Osteocyte (in vitro differentiated cells): Measurements from ENCODE around the gene SIT1. TPM values are rescaled to one million over a fixed set of nuclear protein-coding genes. Genes with fewer than 3 reads are reported as not detected.

Experiments
- DNase-seq: peaks from one replicate; pipeline ENCODE4 v3.0.0; 2021; ENCODE audit warnings: mixed read lengths; ENCODE audit not compliant: unreplicated experiment; ENCODE audit errors: extremely low spot score
- H3K27ac Mint-ChIP-seq: one replicate; pipeline ENCODE4 v1.8.0; 2021; ENCODE audit warnings: mild to moderate bottlenecking, mixed read lengths; ENCODE audit not compliant: unreplicated experiment
- H3K27me3 Mint-ChIP-seq: one replicate; pipeline ENCODE4 v1.8.0; 2021; ENCODE audit warnings: mixed read lengths; ENCODE audit not compliant: unreplicated experiment
- H3K36me3 Mint-ChIP-seq: one replicate; pipeline ENCODE4 v1.8.0; 2021; ENCODE audit warnings: mixed read lengths; ENCODE audit not compliant: unreplicated experiment
- H3K4me1 Mint-ChIP-seq: one replicate; pipeline ENCODE4 v1.8.0; 2021; ENCODE audit warnings: mixed read lengths; ENCODE audit not compliant: unreplicated experiment
- H3K4me3 Mint-ChIP-seq: one replicate; pipeline ENCODE4 v1.8.0; 2021; ENCODE audit warnings: mild to moderate bottlenecking, moderate library complexity, mixed read lengths; ENCODE audit not compliant: unreplicated experiment
- H3K9me3 Mint-ChIP-seq: one replicate; pipeline ENCODE4 v1.8.0; 2021; ENCODE audit warnings: mixed read lengths; ENCODE audit not compliant: unreplicated experiment
- long read RNA-seq: library from polyadenylated mRNA; unstranded; transcript quantifications from one replicate; pipeline ENCODE4 v2.0.0, GENCODE V29; 2021
- total RNA-seq: library from RNA; stranded (reverse); gene quantifications from 2 replicates; pipeline ENCODE4 v1.2.1, GENCODE V29; 2021
- TF ChIP-seq, protein P1 (sequence below): fragments of 200-600 bp; sonication (generic); IDR thresholded peaks from 2 replicates; pipeline ENCODE4 v1.5.0; 2021; ENCODE audit warnings: antibody characterized with exemption, mild to moderate bottlenecking, moderate library complexity

Gene SIT1, protein sequence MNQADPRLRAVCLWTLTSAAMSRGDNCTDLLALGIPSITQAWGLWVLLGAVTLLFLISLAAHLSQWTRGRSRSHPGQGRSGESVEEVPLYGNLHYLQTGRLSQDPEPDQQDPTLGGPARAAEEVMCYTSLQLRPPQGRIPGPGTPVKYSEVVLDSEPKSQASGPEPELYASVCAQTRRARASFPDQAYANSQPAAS
- not detected in 2 replicates for total RNA-seq
- long read RNA-seq = 0 reads

DNA sequence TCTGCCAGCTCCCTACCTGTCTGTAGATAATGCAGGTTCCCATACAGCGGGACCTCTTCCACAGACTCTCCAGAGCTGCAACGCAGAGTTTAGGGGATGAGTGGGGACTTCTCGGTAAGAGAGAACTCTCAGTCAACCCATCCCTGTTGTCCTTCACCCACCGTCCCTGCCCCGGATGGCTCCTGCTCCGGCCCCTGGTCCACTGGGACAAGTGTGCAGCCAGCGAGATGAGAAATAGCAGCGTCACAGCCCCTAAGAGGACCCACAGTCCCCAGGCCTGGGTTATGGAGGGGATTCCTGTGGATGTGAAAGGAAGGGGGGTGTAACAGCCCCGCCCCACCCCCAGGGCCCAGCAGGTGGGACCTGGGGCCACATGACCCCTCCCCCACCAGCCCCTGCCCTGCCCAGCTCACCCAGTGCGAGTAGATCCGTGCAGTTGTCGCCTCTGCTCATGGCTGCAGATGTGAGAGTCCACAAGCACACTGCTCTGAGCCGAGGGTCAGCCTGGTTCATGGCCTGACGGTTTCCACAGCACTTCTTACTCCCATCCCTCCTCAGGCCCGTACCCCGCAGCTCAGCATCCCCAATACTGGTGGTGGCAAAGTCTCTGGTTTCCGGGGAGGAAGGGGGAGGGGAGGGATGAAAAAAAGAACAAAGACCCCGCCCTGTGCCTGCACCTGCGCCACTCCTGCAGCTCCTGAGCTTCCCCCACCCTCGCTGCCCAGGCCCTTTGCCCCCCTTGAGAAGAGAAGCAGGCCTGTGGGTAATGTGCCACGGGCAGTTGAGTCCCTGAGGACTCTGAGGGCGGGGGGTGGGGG lies at the start of gene SIT1:
Gene SIT1 (minus strand): TSS at position 591 of the 818 bp plus-strand sequence. CDS start 78 bp downstream, at position 513.
- H3K27me3 Mint-ChIP-seq = no peaks in the 10 kb centered on the region
- no peak for DNase-seq
- no peak within 1 kb of the TSS for H3K4me3 Mint-ChIP-seq
- no peaks in the 10 kb centered on the region for H3K9me3 Mint-ChIP-seq
- H3K27ac Mint-ChIP-seq = no peak within 1 kb of the TSS
- peaks cover 9% of the 10 kb centered on the region for H3K4me1 Mint-ChIP-seq
- TF ChIP-seq, protein P1, sequence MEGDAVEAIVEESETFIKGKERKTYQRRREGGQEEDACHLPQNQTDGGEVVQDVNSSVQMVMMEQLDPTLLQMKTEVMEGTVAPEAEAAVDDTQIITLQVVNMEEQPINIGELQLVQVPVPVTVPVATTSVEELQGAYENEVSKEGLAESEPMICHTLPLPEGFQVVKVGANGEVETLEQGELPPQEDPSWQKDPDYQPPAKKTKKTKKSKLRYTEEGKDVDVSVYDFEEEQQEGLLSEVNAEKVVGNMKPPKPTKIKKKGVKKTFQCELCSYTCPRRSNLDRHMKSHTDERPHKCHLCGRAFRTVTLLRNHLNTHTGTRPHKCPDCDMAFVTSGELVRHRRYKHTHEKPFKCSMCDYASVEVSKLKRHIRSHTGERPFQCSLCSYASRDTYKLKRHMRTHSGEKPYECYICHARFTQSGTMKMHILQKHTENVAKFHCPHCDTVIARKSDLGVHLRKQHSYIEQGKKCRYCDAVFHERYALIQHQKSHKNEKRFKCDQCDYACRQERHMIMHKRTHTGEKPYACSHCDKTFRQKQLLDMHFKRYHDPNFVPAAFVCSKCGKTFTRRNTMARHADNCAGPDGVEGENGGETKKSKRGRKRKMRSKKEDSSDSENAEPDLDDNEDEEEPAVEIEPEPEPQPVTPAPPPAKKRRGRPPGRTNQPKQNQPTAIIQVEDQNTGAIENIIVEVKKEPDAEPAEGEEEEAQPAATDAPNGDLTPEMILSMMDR = no peak
- H3K36me3 Mint-ChIP-seq = no peaks in the 10 kb centered on the region

DNA sequence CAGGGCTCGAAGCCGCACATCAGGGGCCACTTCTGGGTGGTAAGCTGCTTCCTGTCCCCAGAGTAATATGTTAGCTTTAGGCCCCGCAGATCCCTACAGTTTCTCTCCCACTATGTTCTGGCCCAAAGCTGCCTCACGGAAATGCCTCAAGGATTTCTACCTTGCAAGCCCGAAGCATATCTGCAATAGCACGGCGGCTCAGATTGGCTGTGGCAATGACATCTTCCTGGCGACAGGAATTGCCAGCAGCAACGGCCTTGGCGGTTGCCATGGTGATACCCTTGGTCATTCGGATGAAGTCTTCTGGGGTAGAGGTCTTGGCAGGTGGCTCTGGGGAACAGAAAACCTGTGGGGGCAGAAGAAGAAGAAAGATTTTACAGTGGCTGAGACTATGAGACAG lies 49.3 kb upstream of the SIT1 start:
- H3K9me3 Mint-ChIP-seq = no peaks in the 10 kb centered on the region
- H3K36me3 Mint-ChIP-seq = peaks cover 36% of the 10 kb centered on the region
- H3K27me3 Mint-ChIP-seq = no peaks in the 10 kb centered on the region
- H3K4me1 Mint-ChIP-seq = peaks cover 2% of the 10 kb centered on the region
- TF ChIP-seq, protein P1 = no peak
- no peak overlapping the region for H3K27ac Mint-ChIP-seq
- no peak overlapping the region for H3K4me3 Mint-ChIP-seq
- no peak for DNase-seq

DNA sequence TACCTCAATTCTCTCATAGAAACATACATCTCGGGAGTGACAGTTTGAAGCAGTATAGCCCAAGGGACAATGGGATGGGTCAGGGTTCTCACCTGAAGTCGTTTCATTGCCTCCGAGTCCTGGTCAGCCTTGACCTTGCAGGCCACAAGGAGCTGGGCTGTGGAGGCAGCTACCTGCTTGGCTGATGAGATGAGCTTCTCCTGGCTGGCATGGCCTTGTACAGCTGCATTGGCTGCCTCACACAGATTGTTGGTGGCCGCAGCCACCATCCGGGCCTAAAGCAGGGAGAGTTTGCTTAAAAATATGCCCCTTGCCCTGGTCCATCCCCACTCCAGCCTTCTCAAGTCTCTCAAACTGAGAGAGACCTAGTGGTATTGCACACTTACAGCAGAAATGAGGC lies 47.5 kb upstream of the SIT1 start:
- TF ChIP-seq, protein P1 = no peak
- Mint-ChIP-seq H3K36me3 (peaks cover 20% of the 10 kb centered on the region), H3K4me1 (peaks cover 2% of the 10 kb centered on the region), H3K9me3 (no peaks in the 10 kb centered on the region), H3K27me3 (no peaks in the 10 kb centered on the region), H3K27ac (no peak overlapping the region), H3K4me3 (no peak overlapping the region)
- no peak for DNase-seq

DNA sequence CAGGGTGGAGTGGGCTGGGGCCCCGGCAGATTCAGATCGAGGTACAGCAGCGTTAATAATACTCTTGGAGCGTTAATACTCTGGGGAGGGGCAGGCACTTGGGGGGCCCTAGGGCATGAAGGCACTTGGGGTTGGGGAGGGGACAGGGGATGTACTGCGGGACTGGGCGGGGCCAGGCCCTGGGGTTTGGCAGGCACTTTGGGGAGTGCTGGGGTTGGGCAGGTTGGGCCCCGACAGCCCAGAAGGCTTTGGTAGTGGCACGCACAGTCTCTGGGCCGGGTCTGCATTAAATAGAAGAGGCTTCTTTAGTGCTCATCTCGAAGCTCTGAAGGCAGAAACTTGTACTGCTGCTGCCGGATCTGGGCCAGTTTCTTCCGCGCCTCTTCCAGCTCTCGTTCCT lies 46.8 kb upstream of the SIT1 start:
- Mint-ChIP-seq H3K27me3 (no peaks in the 10 kb centered on the region), H3K36me3 (peaks cover 15% of the 10 kb centered on the region), H3K4me1 (peaks cover 2% of the 10 kb centered on the region), H3K4me3 (no peak overlapping the region), H3K27ac (peak overlapping the region; percentile 4), H3K9me3 (no peaks in the 10 kb centered on the region)
- no peak for DNase-seq
- TF ChIP-seq, protein P1 = no peak

DNA sequence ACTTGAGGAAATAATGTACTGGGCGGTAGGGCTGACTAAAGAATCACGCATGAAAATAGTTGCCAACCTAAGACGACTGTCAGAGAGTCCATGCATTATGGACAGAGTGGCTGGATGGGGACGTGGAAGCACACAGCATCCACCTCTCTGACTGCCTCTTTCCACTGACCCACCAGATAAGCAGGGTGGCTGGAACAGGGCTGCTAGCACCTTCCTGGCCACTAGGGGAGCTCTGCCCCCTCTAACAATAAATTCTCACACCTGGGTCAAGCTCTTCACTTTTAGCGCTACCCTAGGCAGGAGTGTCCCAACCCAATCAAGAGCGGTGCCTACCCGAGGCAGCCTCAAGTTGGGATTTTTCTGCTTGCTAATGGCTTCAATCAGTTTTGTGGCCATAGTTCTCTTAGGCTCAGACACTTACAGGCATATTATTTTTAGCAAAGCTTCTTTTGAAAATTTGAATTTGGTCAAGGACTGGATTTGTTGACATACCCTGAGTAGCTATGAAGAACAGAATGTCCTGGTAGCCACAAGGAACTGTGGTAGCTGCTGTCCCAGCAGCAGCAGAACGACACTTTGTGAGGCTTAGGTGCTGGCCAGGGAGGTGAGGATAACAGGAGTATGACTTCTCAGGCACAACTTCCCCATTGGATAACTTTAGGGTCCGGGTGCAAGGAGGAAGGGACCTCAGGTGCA lies 45.9 kb upstream of the SIT1 start:
- H3K9me3 Mint-ChIP-seq = no peaks in the 10 kb centered on the region
- peaks cover 15% of the 10 kb centered on the region for H3K36me3 Mint-ChIP-seq
- H3K4me1 Mint-ChIP-seq = peaks cover 5% of the 10 kb centered on the region
- DNase-seq = no peak
- H3K27me3 Mint-ChIP-seq = no peaks in the 10 kb centered on the region
- H3K27ac Mint-ChIP-seq = peak overlapping the region; percentile 49
- no peak overlapping the region for H3K4me3 Mint-ChIP-seq
- TF ChIP-seq, protein P1 = peak; percentile 84
